ENCODE data around the gene DCC. TPM values are rescaled to one million over a fixed set of nuclear protein-coding genes. Genes with fewer than 3 reads are reported as not detected.

DCC gene
- total and polyA plus RNA-seq, 10 donors, result 0.03 to 9.2 (median 0.91) TPM; not detected in 1

- TF ChIP-seq POLR2AphosphoS5 (IDR thresholded peaks at IDR 0.05), result no peak
- TF ChIP-seq POLR2A (IDR thresholded peaks at IDR 0.05), result no peak
- TF ChIP-seq CTCF (IDR thresholded peaks at IDR 0.05 in 8 of 11, conservative IDR thresholded peaks at IDR 0.05 in 3 of 11), result no peak
- no peaks in the 10 kb centered on the region for H3K36me3 ChIP-seq
- H3K27me3 ChIP-seq (replicated peaks in 1 of 7), result no peaks in the 10 kb centered on the region
- no peak overlapping the region for H3K27ac ChIP-seq
- no peaks in the 10 kb centered on the region for H3K4me1 ChIP-seq
- H3K4me3 ChIP-seq, result no peak overlapping the region
- DNase-seq, result no peak
- intact Hi-C loops (cut with DNase I; ENCODE audit: low total_unique reads), result no loop called here
- H3K9me3 ChIP-seq, result no peaks in the 10 kb centered on the region
- WGBS, 5 donors, result 56 to 89% (median 63%) methylated on average over 1 of the region's 1 CpG
Observed at GRCh38 chr18:52451851-52452250, 111.9 kb downstream of the DCC start.

DNA sequence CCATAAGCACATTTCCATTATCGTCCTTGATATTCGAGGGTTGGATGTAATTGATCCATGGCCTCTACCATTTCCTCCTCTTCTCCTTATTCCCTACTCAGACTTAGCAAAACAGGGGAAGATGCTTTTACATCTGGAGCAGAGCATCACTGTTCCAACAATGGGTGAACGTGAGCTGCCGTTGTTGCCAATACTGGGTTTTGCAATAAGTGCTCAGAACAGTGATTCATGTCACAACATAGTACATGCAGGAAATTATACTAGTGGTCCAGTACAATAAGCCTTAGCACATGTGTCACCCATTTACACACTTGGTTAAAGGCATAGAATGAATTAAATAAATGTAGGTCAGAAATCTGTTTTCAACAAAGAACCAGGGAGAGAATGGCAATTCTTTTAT lies 112.4 kb downstream of the DCC start:
- DNase-seq, result no peak
- Histone ChIP-seq H3K27ac (no peak overlapping the region), H3K9me3 (no peaks in the 10 kb centered on the region), H3K27me3 (replicated peaks in 1 of 7) (no peaks in the 10 kb centered on the region), H3K36me3 (no peaks in the 10 kb centered on the region), H3K4me1 (no peaks in the 10 kb centered on the region), H3K4me3 (no peak overlapping the region)
- intact Hi-C loops (cut with DNase I; ENCODE audit: low total_unique reads), result no loop called here
- TF ChIP-seq CTCF (IDR thresholded peaks at IDR 0.05 in 8 of 11, conservative IDR thresholded peaks at IDR 0.05 in 3 of 11) (no peak), POLR2AphosphoS5 (IDR thresholded peaks at IDR 0.05) (no peak), POLR2A (IDR thresholded peaks at IDR 0.05) (no peak)
- WGBS, 5 donors, result 82 to 93% (median 85%) methylated on average over 4 of the region's 4 CpGs

DNA sequence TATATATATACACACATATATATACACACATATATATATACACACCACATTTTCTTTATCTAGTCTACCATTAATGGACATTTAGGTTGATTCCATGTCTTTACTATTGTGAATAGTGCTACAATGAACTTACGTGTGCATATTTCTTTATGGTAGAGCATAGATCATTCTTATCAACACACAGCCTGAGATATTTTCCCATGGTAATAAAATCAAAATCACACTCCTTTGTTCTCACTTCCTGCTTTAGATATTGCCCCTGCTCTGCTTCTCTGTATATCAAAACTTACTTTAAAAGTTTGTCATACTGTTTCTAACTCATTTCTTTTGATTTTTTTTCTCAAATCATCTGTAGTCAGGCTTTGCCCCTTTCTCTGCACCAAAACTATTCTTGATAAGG lies 119.9 kb downstream of the DCC start:
- intact Hi-C loops (cut with DNase I; ENCODE audit: low total_unique reads), result no loop called here
- H3K27ac ChIP-seq, result no peak overlapping the region
- H3K27me3 ChIP-seq (replicated peaks in 1 of 7), result no peaks in the 10 kb centered on the region
- WGBS, 5 donors, result 84 to 97% (median 88%) methylated on average over 1 of the region's 1 CpG
- H3K9me3 ChIP-seq, result no peaks in the 10 kb centered on the region
- no peaks in the 10 kb centered on the region for H3K36me3 ChIP-seq
- TF ChIP-seq POLR2AphosphoS5 (IDR thresholded peaks at IDR 0.05), result no peak
- no peak for TF ChIP-seq POLR2A (IDR thresholded peaks at IDR 0.05)
- TF ChIP-seq CTCF (IDR thresholded peaks at IDR 0.05 in 8 of 11, conservative IDR thresholded peaks at IDR 0.05 in 3 of 11), result no peak
- DNase-seq, result no peak
- no peak overlapping the region for H3K4me3 ChIP-seq
- H3K4me1 ChIP-seq, result no peaks in the 10 kb centered on the region

DNA sequence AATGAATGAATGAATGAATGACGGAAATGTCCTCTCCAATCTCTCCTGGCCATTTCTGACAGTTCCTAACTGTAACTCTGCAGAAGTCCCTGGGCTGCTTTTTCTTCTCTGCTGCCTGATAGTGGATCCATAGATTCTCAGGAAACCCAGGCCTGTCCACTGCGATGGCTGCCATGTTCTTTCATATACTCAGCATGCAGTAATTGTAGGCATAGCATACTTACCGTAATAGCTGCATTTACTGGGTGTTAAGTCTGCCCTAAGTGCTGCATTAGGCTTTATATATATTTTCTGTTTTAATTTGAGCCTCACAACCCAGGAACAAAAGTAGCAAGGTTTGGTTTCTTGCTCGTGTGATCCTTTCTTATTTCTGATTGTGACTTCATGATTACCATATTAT lies 122.9 kb downstream of the DCC start:
- 82 to 91% (median 83%) methylated on average over 4 of the region's 4 CpGs for WGBS, 5 donors
- Histone ChIP-seq H3K27me3 (replicated peaks in 1 of 7) (no peaks in the 10 kb centered on the region), H3K4me1 (no peaks in the 10 kb centered on the region), H3K9me3 (no peaks in the 10 kb centered on the region), H3K4me3 (no peak overlapping the region), H3K27ac (no peak overlapping the region), H3K36me3 (no peaks in the 10 kb centered on the region)
- no peak for TF ChIP-seq POLR2A (IDR thresholded peaks at IDR 0.05)
- TF ChIP-seq CTCF (IDR thresholded peaks at IDR 0.05 in 8 of 11, conservative IDR thresholded peaks at IDR 0.05 in 3 of 11), result no peak
- TF ChIP-seq POLR2AphosphoS5 (IDR thresholded peaks at IDR 0.05), result no peak
- intact Hi-C loops (cut with DNase I; ENCODE audit: low total_unique reads), result no loop called here
- DNase-seq, result no peak

Measured in spleen (tissue), 11 donors.